Thoracic aorta (tissue), 2 donors: ENCODE results near the gene PXDN. TPM values are rescaled to one million over a fixed set of nuclear protein-coding genes. Genes with fewer than 3 reads are reported as not detected.
"Not testable (repeated sequence)": the region's sequence is repeated elsewhere in the genome, so short reads cannot be mapped to it uniquely, and the experiment has no call there.

Experiments
- ATAC-seq: fragments of 150-250 bp; one replicate; pipeline ENCODE4 v1.8.0; 2017; ENCODE audit warnings: low read depth; ENCODE audit not compliant: insufficient number of reproducible peaks, low FRiP score
- DNase-seq: peaks from one replicate; pipeline ENCODE4 v3.0.0-alpha.2; 2020; ENCODE audit warnings: low spot score
- H3K27ac ChIP-seq, 2 donors: fragments of 200-600 bp; sonication (generic); 1 replicate in 1 of 2; 2 replicates in 1 of 2; pipeline ENCODE4 v1.5.1; 2016; ENCODE audit warnings: mild to moderate bottlenecking in 2 of 2, moderate library complexity in 2 of 2
- H3K27me3 ChIP-seq: fragments of 200-600 bp; sonication (generic); replicated peaks from 2 replicates; pipeline ENCODE4 v1.6.0; 2016; ENCODE audit warnings: mild to moderate bottlenecking; ENCODE audit not compliant: insufficient read depth
- H3K36me3 ChIP-seq: fragments of 200-600 bp; sonication (generic); one replicate; pipeline ENCODE4 v1.5.1; 2016
- H3K4me1 ChIP-seq, 2 donors: fragments of 200-600 bp; sonication (generic); 1 replicate in 1 of 2; 2 replicates in 1 of 2; pipeline versions ENCODE4 v1.5.1 to v1.6.0; 2016; ENCODE audit warnings: low read depth in 2 of 2, mild to moderate bottlenecking in 1 of 2; ENCODE audit not compliant: control insufficient read depth in 1 of 2
- H3K4me3 ChIP-seq: fragments of 200-600 bp; sonication (generic); 2 replicates; pipeline ENCODE4 v1.5.1; 2016; ENCODE audit warnings: mild to moderate bottlenecking
- H3K9me3 ChIP-seq: fragments of 200-600 bp; sonication (generic); 2 replicates; pipeline ENCODE4 v1.5.1; 2016
- total RNA-seq, 2 donors: library from RNA; depleted of rRNA; stranded (reverse); fragments of >200 nt; gene quantifications; one replicate each; pipeline versions ENCODE4 v1.1.0 to v1.2.3, GENCODE V29; 2016
- TF ChIP-seq, protein P1 (sequence below): fragments of 200-600 bp; sonication (generic); IDR thresholded peaks from one replicate; pipeline ENCODE4 v1.5.1; 2019; ENCODE audit warnings: antibody characterized with exemption

The PXDN gene
- total RNA-seq, 2 donors from 2014 or later = 97.5 to 114 TPM

DNA sequence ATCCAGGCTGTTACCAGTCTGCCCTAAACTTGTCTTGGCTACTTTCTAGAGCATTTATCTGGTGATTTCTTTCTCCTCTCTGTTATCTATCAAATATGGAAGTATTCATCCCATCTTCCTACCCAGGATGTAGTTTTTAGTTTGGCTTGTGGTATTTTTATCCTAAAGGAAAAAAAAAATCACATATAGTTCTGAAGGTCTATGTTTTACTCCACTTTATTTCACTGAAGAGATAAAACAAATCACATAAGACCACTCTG is 62.2 kb downstream of the PXDN start:
- Histone ChIP-seq H3K4me3 (no peak overlapping the region), H3K27me3 (no peaks in the 10 kb centered on the region), H3K9me3 (no peaks in the 10 kb centered on the region), H3K4me1 (peaks cover 5 to 10% of the 10 kb centered on the region in 2 donors), H3K36me3 (peaks cover 22% of the 10 kb centered on the region), H3K27ac (no peak overlapping the region)
- DNase-seq = no peak
- ATAC-seq = no peak
- TF ChIP-seq, protein P1, sequence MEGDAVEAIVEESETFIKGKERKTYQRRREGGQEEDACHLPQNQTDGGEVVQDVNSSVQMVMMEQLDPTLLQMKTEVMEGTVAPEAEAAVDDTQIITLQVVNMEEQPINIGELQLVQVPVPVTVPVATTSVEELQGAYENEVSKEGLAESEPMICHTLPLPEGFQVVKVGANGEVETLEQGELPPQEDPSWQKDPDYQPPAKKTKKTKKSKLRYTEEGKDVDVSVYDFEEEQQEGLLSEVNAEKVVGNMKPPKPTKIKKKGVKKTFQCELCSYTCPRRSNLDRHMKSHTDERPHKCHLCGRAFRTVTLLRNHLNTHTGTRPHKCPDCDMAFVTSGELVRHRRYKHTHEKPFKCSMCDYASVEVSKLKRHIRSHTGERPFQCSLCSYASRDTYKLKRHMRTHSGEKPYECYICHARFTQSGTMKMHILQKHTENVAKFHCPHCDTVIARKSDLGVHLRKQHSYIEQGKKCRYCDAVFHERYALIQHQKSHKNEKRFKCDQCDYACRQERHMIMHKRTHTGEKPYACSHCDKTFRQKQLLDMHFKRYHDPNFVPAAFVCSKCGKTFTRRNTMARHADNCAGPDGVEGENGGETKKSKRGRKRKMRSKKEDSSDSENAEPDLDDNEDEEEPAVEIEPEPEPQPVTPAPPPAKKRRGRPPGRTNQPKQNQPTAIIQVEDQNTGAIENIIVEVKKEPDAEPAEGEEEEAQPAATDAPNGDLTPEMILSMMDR = no peak

DNA sequence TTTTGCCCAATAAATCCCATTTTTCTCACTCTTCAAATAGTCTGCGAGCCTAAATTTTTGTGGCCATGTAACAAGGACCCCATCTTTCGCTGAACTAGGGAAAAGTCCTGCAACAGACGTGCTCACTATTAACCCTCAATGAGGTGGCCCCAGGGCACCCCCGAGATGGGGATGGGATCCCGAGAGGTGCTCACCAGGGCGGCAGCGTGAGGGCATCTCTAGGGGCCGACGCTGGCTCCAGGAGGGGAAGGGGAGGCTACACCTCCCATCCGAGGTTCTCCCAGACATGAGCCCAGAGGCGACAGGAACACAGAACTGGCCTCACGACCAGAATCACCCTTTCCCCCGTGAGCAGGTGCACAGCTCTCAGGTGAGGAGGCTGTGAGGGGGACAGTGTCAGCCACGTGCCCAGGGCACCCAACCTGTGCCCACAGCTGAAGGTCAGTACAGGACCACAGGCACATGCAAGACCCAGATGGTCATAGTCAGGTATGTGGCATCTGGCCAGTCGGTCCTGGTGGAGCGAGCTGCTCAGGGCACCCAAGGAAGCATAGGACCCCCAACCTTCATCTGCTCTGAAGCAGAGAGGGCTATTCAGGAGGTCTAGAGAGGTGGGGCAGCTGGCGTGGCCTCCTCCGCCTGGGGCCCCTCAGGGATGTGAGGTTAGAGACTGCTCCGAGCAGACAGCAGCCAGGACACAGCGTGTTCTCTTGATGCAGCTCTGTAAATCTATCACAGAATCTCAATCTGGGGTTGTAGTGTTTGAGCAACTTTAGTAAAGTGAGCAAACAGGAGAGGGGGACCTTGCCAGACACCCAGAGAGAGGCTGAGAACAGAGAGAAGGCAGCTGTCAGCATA is 62.8 kb downstream of the PXDN start:
- Histone ChIP-seq H3K9me3 (no peaks in the 10 kb centered on the region), H3K36me3 (peaks cover 24% of the 10 kb centered on the region), H3K27me3 (no peaks in the 10 kb centered on the region), H3K4me1 (peaks cover 5 to 12% of the 10 kb centered on the region in 2 donors), H3K27ac (no peak overlapping the region), H3K4me3 (no peak overlapping the region)
- ATAC-seq (no peak), DNase-seq (no peak)
- TF ChIP-seq, protein P1 = no peak

DNA sequence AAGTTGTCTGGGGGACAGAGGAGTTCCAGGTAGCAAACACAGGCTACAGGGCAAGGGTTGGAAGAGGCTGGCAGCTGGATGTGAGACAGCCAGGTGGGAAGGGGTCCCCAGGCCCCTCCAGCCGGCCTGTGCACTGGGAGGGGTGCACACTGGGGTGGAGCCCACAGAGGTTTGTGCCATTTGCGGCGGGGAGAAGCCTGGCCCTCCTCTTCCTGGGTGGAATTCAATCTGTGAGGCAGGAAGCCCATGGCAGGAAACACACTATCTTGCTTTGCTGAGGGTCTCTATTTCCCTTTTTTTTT is 63.3 kb downstream of the PXDN start:
- no peaks in the 10 kb centered on the region for H3K9me3 ChIP-seq
- TF ChIP-seq, protein P1 = no peak
- H3K4me3 ChIP-seq = no peak overlapping the region
- ATAC-seq (no peak), DNase-seq (no peak)
- H3K27me3 ChIP-seq = no peaks in the 10 kb centered on the region
- H3K4me1 ChIP-seq = peaks cover 1 to 13% of the 10 kb centered on the region in 2 donors
- H3K27ac ChIP-seq = no peak overlapping the region
- H3K36me3 ChIP-seq = peaks cover 29% of the 10 kb centered on the region

DNA sequence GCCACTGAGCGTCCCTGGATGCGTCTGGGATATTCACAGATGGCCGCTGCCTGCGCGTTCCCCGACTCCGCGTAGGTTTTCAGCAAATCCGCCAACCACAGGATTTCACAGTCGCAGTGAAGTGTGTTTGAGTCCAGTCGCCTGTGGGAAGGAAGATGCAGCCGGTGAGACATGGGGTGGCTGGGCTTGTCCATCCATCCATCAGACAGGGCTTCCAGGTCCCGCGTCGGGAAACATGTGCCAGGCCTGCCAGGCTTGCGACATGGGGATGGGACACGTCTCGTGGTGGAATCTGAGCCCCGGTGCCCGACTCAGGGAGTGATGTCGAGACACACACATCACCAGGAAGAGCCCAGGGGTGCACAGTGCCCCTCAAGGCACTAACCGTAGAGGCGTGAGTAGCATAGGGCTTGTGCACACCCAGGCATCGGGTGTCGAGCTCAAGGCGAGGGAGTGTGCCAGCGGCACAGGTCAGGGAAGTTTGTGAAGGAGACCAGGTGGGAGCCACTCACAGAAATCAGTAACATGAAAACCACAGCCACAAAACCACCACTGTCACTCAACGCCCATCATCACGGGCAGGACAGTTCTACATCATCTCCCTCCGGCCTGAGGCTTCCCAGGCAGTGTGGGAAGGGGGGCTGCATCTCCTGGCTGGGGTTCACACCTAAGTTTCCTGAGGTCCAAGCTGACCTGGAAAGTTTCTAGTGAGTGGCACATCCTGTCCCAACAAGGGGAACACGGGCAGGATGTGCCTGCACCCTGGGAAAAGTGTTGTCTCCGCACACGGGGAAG is 63.9 kb downstream of the PXDN start:
- Histone ChIP-seq H3K36me3 (peaks cover 29% of the 10 kb centered on the region), H3K27ac (no peak overlapping the region), H3K4me1 (peaks cover 0 to 13% of the 10 kb centered on the region in 2 donors), H3K9me3 (no peaks in the 10 kb centered on the region), H3K4me3 (no peak overlapping the region), H3K27me3 (no peaks in the 10 kb centered on the region)
- TF ChIP-seq, protein P1 = no peak
- no peak for ATAC-seq
- no peak for DNase-seq

DNA sequence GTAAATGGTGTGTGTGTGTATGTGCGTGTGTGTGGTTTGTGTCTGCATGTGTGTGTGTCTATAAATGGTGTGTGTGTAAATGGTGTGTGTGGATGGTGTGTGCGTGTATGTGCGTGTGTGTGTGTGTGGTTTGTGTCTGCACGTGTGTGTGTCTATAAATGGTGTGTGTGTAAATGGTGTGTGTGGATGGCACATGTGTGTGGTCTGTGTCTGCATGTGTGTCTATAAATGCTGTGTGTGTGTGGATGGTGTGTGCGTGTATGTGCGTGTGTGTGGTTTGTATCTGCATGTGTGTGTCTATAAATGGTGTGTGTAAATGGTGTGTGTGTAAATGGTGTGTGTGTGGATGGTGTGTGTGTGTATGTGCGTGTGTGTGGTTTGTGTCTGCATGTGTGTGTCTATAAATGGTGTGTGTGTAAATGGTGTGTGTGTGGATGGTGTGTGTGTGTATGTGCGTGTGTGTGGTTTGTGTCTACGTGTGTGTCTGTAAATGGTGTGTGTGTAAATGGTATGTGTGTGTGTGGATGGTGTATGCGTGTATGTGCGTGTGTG is 64.8 kb downstream of the PXDN start:
- not testable (repeated sequence) for H3K27ac ChIP-seq, H3K4me3 ChIP-seq, DNase-seq, H3K27me3 ChIP-seq, ATAC-seq, H3K9me3 ChIP-seq
- Histone ChIP-seq H3K4me1 (peaks cover 0 to 16% of the 10 kb centered on the region in 2 donors), H3K36me3 (peaks cover 29% of the 10 kb centered on the region)

DNA sequence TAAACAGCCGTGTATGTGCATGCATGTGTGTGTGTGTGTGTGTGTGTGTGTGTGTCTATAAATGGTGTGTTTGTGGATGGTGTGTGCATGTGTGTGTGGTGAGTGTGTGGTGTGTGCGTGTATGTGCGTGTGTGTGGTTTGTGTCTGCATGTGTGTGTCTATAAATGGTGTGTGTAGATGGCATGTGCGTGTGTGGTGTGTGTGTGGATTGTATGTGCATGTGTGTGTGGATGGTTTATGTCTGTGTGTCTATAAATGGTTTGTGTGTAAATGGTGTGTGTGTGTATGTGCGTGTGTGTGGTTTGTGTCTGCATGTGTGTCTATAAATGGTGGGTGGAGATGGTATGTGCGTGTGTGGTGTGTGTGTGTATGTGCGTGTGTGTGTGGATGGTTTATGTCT is 65.2 kb downstream of the PXDN start:
- Histone ChIP-seq H3K36me3 (peaks cover 29% of the 10 kb centered on the region), H3K4me1 (peaks cover 0 to 16% of the 10 kb centered on the region in 2 donors)
- H3K4me3 ChIP-seq, H3K9me3 ChIP-seq, ATAC-seq, H3K27ac ChIP-seq, DNase-seq, H3K27me3 ChIP-seq: not testable (repeated sequence)
